ENCODE data around the gene PCBP2.
"Not testable (repeated sequence)": the region's sequence is repeated elsewhere in the genome, so short reads cannot be mapped to it uniquely, and the experiment has no call there.

PCBP2 gene

DNA sequence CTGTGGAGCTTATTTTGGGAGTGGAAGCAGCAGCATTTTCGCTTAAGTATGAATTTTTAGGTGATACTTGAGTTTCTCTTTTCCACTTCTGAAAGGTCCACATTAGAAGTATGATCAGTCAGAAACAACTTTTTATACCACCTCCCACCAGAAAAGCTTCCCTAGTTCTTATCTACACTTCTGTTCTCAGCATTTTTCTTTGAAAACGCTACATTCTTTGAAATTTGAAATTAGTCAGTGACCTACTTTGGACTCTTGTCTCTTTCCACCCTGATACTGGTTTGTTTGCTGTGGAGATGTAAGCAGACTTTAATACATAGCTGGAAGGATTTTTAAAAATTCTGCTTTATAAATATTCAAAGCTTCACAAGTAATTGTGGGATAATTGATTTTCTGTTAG is 22.2 kb downstream of the PCBP2 start:
- DNase-seq: no peak

GRCh38 chr12:53474819-53475218 is 22.9 kb downstream of the PCBP2 start:
- no peak for DNase-seq

- DNase-seq: peak; percentile 12 to 18
These were observed 24.9 kb downstream of the PCBP2 start for GRCh38 chr12:53476769-53477209.

DNA sequence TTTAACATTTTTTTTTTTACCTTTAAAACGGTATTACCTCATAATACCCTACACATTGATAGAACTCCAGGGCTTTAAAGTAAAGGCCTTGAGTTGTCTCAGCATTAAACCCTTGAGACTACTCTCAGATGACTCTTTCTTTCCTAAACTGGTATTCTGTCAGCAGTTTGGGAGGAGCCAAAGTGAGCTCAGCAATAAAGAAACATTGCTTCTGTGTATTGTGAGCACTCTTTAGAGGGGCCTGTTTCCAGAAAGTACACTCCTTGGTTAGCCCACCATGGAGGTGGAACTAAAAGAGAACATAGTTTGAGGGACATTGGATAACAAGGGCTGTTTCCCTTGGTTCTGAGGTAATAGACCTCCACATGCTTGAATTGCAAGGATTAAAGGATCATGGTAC is 27.0 kb downstream of the PCBP2 start:
- no peak for DNase-seq

DNA sequence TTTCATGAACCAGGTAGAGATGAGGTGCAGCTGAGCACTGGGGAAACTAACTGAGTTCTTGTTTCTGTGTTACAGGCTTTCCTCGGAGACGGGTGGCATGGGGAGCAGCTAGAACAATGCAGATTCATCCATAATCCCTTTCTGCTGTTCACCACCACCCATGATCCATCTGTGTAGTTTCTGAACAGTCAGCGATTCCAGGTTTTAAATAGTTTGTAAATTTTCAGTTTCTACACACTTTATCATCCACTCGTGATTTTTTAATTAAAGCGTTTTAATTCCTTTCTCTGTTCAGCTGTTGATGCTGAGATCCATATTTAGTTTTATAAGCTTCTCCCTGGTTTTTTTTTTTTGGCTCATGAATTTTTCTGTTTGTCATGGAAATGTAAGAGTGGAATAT is 27.4 kb downstream of the PCBP2 start:
- DNase-seq: no peak

DNA sequence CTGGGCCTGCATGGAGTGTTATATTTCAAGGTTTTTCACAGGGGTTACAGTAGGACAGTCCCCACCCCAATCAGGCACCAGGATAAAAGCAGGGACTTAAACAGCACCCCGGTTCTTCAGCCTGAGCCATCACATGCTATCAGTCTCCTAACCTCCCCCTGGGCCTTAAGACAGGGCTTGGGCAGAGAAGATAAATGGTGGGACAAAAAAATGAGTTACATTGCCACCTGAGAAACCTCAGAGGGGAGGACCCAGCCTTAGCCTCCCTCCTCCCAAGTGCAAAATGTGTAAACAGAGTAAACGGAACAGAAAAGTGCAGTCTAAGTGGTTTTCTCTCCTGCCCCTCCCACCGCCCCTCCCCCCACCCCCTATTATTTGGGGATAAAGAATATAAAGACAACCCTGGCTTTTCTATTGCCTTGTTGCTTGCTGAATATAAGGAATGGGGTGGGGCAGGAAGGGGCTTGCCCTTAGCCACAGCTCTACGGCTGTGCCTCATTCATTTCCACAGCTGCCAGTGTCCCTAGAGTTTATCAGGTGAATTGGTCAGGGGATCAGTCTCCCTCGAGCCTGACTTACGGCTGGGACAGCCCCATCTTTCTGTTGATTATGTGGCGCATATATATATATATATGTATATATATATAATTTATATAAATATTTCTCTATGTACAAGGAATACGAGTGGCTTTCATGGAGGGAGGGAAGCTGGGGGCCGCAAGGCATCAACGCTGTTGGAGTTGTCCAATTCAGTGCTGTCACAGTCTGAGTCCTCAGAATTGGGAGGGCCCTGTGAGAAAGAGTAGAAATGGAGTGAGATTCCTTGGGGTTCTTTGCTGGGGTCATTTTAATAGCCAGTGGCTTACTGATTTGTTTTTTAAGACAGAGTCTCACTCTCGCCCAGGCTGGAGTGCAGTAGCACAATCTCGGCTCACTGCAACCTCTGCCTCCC is 28.9 kb downstream of the PCBP2 start:
- DNase-seq: no peak

- DNase-seq: not testable (repeated sequence)
These were observed 29.6 kb downstream of the PCBP2 start for GRCh38 chr12:53481458-53481857.

DNA sequence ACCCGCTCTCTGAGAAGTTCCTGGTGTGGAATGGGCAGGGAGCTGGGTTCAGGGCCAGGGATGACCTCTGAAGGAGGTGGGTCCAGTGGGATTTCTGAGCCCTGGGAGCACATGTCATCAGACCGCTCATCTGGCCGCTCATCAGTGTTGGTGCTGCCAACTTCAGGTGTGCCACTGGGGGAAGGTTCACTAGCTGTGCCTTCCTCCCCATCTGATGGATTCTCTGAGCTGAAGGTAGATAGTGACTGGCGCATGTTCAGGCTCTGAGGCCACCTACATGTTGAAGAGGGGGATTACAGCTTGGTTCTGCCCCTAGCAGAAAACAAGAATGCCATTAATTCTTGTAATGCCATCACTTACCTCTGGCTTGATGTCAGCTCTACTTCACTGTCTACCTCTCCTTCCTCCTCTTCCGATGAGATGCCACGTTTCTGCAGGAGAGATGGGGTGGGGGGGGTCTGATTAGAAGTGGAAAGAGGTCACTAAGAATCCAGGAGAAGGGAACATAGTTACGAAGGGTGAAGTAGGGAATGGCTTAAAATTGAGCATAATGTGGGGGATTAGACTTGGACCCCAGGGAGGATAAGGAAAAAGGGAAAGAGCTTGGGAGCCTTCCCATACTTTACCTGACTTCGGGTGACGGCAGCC is 30.2 kb downstream of the PCBP2 start:
- DNase-seq: no peak

DNA sequence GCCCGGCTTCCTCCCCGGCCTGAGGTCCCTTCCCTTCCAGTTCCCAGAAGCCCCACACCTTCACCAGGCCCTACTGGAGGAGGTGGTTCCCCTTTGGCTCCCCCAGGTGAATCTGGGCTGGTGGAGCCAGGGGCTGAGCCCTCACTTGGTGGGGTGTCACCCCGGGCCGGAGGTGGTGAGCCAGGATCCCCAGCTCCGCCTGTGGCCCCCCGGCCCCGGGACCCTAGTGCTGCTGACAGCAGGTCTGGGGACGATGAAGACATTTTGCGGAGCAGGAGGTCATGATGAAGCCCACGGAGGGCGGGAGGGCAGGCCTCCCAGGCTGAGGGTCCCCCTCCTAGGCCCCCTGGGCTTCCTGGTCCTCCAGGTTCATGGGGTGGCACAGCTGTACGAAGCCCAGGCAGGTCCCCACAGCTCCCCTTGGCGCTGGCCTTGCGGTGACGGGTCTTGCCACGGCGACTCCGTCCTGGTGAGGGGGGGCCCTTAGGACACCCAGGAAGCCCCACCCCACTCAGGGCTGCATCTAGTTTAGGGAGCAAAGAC is 30.8 kb downstream of the PCBP2 start:
- DNase-seq: no peak

GRCh38 chr12:53483225-53483978 is 31.5 kb downstream of the PCBP2 start:
- DNase-seq: no peak

GRCh38 chr12:53483979-53484377 is 32.1 kb downstream of the PCBP2 start:
- no peak for DNase-seq

DNA sequence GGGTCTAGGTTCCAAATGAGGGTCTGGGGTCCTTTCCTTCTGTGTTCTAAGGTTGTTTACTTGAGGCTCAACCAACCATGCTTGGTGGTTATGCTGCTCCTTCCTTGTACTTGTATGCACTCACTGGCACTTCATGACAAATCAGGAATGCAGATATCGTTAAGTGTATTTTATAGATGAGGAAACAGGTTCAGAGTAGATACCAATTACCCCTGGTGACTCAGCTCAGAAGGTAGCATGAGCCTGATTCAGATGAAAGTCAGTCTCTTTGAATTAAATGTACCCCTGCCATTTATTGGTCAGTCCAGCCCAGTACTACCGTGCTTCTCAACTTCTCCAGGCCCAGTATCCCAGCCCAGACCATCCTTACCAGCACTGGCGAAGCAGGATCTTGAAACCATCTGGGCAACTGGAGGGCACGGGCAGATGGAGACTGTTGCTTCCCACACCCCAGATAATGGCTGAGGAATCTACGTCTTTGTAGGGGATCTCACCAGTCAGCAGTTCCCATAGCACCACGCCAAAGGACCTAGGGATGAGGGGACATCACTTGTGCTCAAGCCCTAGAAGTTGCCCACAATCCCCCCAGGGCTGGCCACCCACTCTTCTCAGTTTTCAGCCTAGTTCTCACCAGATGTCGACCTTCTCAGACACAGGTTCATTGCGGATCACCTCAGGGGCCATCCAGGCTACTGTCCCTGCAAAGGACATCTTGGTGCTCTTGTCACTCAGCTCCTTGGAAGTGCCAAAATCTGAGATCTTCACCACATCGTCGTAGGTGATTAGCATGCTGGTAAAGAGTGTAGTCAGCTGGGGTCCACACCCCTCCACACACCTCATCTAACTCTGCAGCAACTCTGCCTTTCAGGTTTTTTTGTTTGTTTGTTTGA is 33.0 kb downstream of the PCBP2 start:
- DNase-seq: no peak

DNA sequence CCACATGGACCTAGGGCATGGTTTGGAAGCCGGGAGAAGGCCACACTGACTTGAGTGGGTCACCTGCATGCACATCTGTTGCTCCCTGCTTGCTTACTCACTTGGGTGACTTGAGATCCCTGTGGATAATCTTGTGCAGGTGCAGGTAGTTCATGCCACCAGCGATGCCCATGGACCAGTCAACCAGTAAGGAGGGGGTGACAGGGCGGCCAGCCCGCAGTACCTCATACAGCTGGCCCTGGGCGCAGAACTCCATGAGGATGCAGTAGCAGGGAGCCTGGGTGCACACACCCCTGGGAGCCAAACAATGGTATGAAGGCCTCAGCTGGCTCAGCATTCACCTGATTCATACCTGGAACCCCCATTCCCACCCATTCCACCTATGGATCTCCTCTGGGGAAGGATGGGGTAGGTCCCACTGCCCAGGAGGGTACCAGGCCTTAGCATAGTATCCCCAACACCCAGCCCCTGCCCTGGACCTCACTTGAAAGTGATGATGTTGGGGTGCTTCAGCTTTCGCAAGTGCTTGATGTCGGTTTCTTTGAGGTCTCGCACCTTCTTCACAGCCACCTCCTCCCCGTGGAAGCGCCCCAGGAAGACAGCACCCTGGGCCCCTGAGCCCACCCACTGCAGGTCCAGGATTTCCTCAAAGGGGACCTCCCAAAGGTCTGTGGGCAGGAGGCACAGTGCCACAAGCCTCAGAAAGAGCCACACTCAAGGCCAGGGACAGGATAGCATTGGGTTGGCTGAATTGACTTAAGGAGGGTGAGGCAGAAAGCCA is 34.2 kb downstream of the PCBP2 start:
- no peak for DNase-seq

DNA sequence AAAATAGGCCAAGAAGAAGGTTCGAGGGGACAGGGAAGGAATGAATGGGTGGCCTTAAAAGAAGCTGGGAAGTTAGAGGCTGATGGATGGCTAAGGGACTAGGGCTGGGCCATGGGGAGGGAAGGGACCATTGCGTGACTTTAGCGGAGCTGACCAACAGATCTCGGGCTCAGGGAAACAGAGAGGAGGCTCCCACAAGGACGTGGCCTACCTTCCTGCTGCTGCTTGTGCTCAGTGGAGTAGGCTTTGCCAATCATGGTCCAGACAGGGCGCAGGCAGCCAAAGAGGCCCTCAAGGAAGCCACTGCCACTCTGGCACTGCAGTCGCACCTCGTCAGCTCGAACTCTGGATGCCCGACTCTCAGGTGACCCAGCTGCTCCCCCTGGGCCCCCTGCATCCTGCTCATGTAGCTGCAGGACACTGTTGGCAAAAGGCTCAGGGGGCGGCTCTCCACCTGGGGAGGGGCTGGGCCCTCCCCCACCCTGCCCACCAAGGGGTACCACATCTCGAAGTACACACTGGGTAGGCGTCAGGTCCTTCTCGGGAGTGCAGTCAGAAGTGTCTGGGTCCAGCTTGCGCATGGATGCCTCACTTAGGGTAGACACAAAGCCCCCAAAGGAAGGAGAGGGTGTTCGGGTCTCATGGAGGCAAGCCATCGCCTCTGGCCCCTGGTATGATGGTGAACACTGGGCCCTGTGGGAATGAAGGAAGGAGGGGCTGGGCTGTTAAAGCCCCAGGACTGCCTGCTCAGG is 35.0 kb downstream of the PCBP2 start:
- no peak for DNase-seq

- DNase-seq: no peak
These were observed 37.5 kb downstream of the PCBP2 start for GRCh38 chr12:53489242-53489864.

- peak in 1 of 2 experiments; percentile 10 for DNase-seq
These were observed 40.3 kb downstream of the PCBP2 start for GRCh38 chr12:53492188-53492587.

DNA sequence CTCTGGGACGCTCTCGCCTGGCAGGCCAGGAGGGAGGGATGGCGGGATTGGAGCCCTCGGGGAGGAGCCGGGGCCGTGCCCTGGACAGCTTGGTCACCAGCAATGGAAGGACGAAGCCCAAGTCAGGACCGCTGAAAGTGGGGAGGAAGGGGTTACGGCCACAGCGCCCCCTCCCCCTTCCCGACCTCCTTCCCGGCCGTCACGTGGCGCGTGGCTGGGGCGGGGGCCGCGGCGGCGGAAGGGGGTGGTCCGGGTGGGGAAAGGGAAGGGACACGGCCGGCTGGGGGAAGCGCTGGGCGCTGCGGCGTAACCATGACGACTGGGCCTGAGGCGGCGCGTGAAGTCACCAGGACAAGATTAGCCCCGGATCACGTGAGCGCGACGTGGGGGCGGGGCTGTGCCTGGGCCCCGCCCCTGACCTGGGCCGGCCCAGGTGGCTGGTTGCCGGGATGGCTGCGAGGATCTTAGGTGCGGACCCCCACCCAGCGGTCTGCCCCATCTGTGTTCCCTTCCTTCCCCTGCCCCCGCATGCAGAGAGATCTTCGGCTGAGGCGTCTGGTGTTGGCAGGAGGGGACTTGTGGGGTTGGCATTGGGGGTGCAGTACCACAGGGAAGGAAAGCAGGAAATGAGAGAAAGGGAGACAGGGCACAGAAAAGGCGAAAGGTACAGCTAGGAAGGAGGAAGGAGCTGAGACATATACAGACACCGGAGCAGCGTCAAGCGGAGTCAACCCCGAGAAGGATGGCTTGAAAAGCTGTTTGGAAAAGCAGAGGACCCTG is 41.1 kb downstream of the PCBP2 start:
- DNase-seq: peak; percentile 84 to 90

- DNase-seq: peak in 1 of 2 experiments; percentile 5
These were observed 41.9 kb downstream of the PCBP2 start for GRCh38 chr12:53493610-53494391.
